HTERT RPE-1 (cell line): ENCODE data around the gene MYL4.
"Not testable (repeated sequence)": the region's sequence is repeated elsewhere in the genome, so short reads cannot be mapped to it uniquely, and the experiment has no call there.

Experiments
- in situ Hi-C: fragments of 300-500 bp; cut with MboI; formaldehyde crosslinking; loops from 4 replicates; pipeline ENCODE4 v1.14.3; 2020; ENCODE audit warnings: low sequenced_read_pairs

Gene MYL4

DNA sequence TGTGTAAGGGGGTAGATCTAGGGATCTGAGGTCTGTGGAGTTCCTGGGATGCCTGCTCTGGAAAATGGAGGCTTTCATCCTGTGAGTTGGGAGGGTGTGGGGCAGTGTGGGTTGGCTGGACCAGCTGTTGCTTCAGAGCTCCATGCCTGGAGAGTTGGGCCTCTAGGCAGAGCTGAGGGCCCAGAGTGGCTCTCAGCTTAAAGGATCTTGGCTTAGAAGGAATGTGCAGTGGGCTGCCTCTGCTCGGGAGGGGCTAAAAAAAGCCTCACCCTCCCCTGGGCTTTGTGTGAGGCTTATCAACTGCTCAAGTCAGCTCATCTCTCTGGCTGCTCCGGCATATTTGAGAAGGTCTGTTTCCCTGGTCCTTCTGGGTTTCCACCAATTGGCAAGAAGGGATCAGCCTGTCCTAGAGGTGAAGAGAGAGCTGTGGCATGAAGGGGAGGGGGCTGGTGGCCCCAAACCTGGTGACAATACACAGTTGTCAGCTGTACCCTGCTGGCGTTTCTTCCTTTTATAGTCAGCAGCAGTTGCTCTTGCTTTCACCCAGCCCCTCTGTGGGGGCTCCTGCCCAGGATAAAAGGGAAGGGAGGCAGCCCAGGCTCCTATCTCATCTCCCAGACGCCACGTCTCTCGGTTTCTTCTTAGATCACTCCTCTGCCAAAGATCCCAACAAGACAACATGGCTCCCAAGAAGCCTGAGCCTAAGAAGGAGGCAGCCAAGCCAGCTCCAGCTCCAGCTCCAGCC, at the start of gene MYL4:
Gene MYL4 (plus strand): TSS at position 605 of the 745 bp plus-strand sequence. CDS start 75 bp downstream, at position 680.
- in situ Hi-C loops = no loop called here

DNA sequence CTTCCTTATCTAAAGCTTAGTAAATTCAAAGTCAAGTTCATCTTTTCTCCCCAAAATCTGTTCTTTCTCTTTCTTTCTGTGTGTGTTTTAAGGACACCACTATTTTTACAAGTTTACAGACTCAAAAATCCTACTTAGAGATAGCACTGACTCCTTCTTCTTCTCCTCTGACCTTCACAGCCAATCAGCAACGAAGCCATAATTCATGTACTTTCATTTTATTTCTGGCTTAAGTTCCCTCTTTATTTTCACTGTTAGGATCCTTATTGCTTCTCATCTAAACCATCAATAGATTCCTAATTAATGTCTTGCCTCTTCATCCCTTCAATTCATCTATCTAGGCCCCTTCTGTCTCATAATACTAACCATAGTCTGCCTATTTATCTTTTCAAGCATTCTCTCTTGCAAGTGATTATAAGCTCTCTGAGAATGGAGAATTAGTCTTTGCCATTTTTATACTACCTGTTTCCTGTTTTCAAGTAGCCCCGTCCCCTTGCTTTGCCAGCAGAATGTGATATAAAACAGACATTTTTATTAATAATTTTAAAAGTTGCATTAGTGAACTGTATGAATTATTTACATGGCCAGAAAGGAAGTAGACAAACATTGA, 47.0 kb upstream of the MYL4 start:
- in situ Hi-C loops = no loop called here

DNA sequence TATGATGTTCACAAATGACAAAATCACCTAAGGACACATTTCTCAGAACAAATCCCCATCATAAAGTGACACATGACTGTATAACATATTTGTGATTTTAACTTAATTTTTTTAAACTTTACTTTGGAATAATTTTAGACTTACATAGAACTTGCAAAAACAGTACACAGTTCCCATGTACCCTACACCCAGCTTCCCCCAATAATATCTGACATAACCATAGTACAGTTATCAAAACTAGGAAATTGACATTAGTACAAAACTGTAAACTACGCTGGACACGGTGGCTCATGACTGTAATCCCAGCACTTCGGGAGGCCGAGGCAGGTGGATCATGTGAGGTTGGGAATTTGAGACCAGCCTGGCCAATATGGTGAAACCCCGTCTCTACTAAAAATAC, 44.9 kb upstream of the MYL4 start:
- in situ Hi-C loops = no loop called here

DNA sequence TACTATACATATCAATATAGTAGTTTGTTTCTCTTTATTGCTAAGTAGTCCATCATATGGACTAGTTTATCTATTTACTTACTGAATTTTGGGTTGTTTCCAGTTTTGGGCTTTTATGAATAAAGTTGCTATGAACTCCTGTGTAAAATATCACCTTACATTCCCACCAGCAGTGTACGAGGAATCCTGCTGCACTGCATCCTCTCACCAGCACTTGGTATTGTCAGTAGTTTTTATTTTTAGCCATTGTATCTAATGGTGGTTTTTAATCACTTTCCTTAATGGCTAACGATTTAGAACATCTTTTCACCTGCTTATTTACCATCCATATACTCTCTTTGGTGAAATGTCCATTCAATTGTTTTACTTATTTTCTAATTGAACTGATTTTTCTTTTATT, 44.0 kb upstream of the MYL4 start:
- in situ Hi-C loops = no loop called here

- in situ Hi-C loops = not testable (repeated sequence)
These were observed 42.3 kb upstream of the MYL4 start for GRCh38 chr17:47166854-47167253.

DNA sequence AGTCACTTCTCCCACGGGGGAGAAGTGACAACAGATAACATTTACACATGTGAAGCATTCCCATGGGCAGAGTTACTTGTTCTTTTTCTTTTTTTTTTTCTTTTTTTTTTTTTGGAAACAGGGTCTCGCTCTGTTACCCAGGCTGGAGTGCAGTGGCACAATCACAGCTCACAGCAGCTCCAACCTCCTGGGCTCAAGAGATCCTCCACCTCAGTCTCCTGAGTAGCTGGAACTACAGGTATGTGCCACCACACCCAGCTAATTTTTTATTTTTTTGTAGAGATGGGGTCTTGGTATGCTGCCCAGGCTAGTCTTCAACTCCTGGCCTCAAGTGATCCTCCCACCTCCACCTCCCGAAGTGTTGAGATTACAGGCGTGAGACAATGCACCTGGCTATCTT, 40.3 kb upstream of the MYL4 start:
- in situ Hi-C loops = not testable (repeated sequence)

GRCh38 chr17:47170710-47171109, 38.4 kb upstream of the MYL4 start:
- in situ Hi-C loops = no loop called here

- in situ Hi-C loops = no loop called here
These were observed 36.2 kb upstream of the MYL4 start for GRCh38 chr17:47172696-47173565.

DNA sequence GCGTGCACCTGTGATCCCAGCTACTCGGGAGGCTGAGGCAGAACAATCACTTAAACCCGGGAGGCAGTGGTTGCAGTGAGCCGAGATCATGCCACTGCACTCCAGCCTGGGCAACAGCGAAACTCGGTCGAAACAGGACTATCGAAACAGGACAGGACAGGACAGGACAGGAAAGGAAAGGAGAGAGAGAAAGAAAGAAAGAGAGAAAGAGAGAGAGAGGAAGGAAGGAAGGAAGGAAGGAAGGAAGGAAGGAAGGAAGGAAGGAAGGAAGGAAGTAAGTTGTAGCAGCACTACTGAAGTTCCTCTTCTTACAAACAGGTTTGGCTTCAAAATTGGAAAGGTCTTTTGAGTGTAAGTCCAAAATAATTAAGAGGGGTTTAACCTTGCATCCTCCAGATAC, 34.3 kb upstream of the MYL4 start:
- in situ Hi-C loops = not testable (repeated sequence)

GRCh38 chr17:47176389-47176826, 32.7 kb upstream of the MYL4 start:
- in situ Hi-C loops = no loop called here

DNA sequence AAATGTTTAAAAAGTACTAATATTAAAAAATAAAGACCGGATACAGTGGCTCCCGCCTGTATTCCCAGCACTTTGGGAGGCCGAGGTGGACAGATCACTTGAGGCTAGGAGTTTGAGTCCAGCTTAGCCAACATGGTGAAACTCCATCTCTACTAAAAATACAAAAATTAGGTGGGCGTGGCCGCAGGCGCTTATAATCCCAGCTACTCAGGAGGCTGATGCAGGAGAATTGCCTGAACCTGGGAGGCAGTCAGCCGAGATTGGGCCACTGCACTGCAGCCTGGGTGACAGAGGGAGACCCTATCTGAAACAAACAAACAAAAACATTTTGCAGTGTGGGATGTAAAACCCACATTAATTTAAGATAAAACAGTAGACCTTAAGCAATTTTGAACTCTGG, 31.9 kb upstream of the MYL4 start:
- in situ Hi-C loops = no loop called here

GRCh38 chr17:47179141-47179540, 30.0 kb upstream of the MYL4 start:
- in situ Hi-C loops = no loop called here

DNA sequence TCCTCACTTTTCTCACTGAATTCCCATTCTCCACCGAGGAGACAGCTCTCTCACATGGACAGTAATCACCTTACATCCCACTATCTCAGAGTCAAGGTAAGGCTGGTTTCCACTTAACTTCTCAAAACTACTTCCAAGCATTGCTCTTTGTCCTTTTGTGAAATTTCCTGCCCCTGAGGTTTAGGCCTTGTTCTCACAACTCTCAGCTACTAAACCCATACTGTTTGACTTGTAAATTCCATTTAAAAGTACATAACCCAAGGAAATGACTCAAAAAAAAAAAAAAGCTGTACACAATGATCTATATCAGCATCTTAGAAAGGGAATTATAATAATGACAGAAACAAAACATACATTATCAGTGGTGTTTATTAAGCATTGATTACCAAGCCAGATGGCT, 28.8 kb upstream of the MYL4 start:
- in situ Hi-C loops = no loop called here

DNA sequence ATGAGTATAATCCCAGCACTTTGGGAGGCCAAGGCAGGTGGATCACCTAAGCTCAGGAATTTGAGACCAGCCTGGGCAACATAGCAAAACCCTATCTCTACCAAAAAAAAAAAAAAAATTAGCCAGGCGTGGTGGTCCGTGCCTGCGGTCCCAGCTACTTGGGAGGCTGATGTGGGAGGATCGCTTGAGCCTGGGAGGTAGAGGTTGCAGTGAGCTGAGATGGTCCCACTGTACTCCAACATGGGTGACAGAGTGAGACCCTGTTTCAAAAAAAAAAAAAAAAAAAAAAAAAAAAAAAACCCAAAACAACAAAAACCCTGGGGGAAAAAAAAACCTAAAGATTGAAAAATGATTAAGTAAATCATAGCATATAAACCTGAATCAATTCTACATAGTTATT, 28.2 kb upstream of the MYL4 start:
- in situ Hi-C loops = not testable (repeated sequence)

GRCh38 chr17:47184681-47185080, 24.5 kb upstream of the MYL4 start:
- in situ Hi-C loops = no loop called here

DNA sequence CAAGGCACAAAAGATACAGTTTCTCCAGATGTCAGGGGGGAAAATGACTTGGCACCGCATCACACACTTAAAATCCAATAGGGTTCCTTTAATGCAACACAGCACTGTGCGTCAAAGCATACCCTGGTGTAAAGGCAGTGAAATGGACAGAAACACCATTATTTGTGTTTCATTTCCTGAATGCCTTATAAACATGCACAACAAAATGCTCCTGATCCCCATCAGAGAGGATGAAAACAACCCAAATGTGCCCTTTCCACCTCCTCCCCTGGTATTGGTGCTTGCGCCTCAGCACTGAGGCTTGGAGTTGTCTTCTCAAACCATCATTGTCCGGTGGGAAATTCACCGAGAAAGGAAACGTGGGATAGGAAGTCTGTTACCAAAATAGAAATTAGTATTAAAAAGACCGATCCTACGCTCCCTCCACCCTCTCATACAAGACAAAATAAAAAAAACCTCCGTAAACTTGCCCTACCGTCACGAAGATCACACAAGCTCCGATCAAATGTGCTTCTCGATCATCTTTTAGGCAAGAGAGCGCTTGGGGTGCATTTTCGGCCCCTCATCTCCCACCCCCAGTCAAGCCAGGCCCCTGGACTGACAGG, 20.8 kb upstream of the MYL4 start:
- in situ Hi-C loops = no loop called here

DNA sequence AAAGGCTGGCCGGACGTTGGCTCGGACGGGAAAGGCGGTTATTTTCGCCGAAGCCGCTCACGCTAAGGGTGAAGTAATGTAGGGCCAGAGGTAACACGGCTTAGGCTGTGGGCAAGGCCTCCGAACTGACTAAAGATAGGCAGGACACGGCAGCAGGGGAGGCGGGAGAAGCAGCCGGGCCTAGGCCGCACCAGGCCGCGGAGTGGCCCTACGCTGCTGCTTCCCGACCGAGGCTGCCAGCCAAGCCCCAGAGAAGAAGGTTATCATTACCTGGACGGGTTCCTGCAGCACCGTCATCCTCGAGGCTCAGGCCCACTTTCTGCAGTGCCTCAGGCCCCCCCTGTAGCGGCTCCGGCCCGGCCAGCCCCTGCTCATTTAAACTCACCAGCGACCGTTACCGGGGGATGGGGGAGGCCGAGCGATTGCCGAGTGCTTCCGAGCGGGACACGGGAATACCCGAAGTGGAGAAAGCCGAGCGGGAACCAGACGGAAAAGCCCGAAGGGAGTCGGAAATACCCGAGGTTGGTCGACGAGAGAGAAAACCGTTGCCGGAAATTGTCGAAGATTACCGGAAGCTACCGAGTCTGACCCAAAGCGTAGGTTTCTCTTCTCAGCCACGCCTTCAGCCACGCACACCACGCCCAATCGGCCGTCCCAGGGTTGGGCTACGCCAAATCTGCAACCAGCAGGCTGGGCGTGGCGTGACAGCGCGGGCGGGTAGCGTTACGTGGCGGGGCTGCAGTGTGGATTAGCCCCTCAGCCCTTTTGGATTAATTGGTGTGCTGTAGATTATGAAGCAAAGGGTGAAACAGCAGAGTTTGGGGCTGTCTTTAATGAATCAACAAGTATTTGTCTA, 20.0 kb upstream of the MYL4 start, which contains the start of gene CDC27:
Gene CDC27 (minus strand): TSS at position 420 of the 856 bp plus-strand sequence. CDS start 123 bp downstream, at position 297.
- in situ Hi-C loops = no loop called here

- in situ Hi-C loops = no loop called here
These were observed 19.4 kb upstream of the MYL4 start for GRCh38 chr17:47189732-47190237.

DNA sequence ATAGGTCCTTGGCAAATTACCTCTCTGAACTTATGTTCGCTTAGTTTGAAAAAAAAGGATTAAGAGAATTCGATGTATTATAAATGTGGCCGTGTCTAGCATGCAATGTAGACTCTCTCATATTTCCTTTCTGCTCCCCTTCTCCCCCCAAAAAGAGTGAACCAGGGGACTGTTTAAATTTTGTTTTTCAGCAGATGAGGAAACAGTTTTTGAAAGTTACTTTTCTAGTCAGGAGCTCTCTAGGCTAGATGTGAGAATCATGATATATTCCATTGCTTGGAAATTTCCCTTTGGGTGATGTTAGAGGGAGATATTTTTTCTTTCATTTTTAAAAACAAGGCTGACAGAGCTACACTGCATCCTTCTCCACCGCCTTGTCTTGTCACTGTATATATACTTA, 18.9 kb upstream of the MYL4 start:
- in situ Hi-C loops = no loop called here

DNA sequence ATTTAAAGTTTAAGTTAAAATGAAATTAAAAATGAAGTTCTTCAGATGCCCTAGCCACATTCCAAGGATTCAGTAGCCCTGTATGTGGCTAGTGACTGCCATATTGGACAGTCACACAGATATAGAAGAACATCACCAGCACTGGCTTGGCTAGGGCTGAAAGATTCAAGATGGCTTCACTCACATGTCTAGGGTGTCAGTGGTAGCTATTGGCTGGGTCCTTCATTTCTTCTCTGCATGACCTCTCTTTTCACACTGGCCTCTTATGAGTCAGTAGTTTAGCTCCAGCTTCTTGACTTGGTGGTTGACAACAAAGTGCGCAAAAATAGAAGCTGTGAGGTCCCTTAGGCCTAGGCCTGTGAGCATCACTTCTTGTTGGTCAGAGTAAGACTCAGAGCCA, 18.4 kb upstream of the MYL4 start:
- in situ Hi-C loops = no loop called here
